ENCODE data around the gene SENP1. TPM values are rescaled to one million over a fixed set of nuclear protein-coding genes. Genes with fewer than 3 reads are reported as not detected.

Gene SENP1
- total and polyA plus RNA-seq, 7 donors: 4.2 to 26.0 (median 16.9) TPM

- Histone ChIP-seq H3K27me3 (no peaks in the 10 kb centered on the region), H3K27ac (no peak overlapping the region), H3K4me3 (no peak overlapping the region), H3K36me3 (peaks cover 5 to 89% (median 27%) of the 10 kb centered on the region in 4 donors), H3K4me1 (no peaks in the 10 kb centered on the region), H3K9me3 (no peaks in the 10 kb centered on the region)
- WGBS, 2 donors: 84 to 93% methylated on average over 12 of the region's 12 CpGs
- intact Hi-C loops (cut with DNase I): loop anchor here (5.0 kb wide), 1 partner anchor 77 kb away; no protein-coding TSS in a partner anchor
- DNase-seq: no peak
- TF ChIP-seq POLR2A (IDR thresholded peaks at IDR 0.05) (no peak), POLR2AphosphoS5 (IDR thresholded peaks at IDR 0.05) (no peak), CTCF (IDR thresholded peaks at IDR 0.05) (no peak), EP300 (IDR thresholded peaks at IDR 0.05) (no peak)
These were observed 20.9 kb downstream of the SENP1 start for GRCh38 chr12:48084841-48085460.

- peaks cover 5 to 92% (median 26%) of the 10 kb centered on the region in 4 donors for H3K36me3 ChIP-seq
- H3K27me3 ChIP-seq: no peaks in the 10 kb centered on the region
- intact Hi-C loops (cut with DNase I): no loop called here
- H3K4me3 ChIP-seq: no peak overlapping the region
- WGBS, 2 donors: 78 to 96% methylated on average over 1 of the region's 1 CpG
- peak in 2 of 4 experiments; percentile 8 to 30 for TF ChIP-seq CTCF (IDR thresholded peaks at IDR 0.05)
- no peak for TF ChIP-seq POLR2AphosphoS5 (IDR thresholded peaks at IDR 0.05)
- no peak for DNase-seq
- H3K4me1 ChIP-seq: no peaks in the 10 kb centered on the region
- H3K27ac ChIP-seq: no peak overlapping the region
- no peaks in the 10 kb centered on the region for H3K9me3 ChIP-seq
These were observed 21.8 kb downstream of the SENP1 start for GRCh38 chr12:48084066-48084465.

- no peak for DNase-seq
- Histone ChIP-seq H3K36me3 (peaks cover 5 to 64% (median 9%) of the 10 kb centered on the region in 4 donors), H3K27me3 (no peaks in the 10 kb centered on the region), H3K27ac (no peak overlapping the region), H3K4me1 (no peaks in the 10 kb centered on the region), H3K9me3 (no peaks in the 10 kb centered on the region), H3K4me3 (no peak overlapping the region)
- no peak for TF ChIP-seq EP300 (IDR thresholded peaks at IDR 0.05)
- no peak for TF ChIP-seq POLR2AphosphoS5 (IDR thresholded peaks at IDR 0.05)
- TF ChIP-seq CTCF (IDR thresholded peaks at IDR 0.05): no peak
- TF ChIP-seq POLR2A (IDR thresholded peaks at IDR 0.05): no peak
- 96 to 98% methylated on average over 3 of the region's 3 CpGs for WGBS, 2 donors
- intact Hi-C loops (cut with DNase I): no loop called here
These were observed 25.1 kb downstream of the SENP1 start for GRCh38 chr12:48080821-48081220.

GRCh38 chr12:48080285-48080684 is 25.6 kb downstream of the SENP1 start:
- intact Hi-C loops (cut with DNase I): no loop called here

More at GRCh38 chr12:48080285-48080684, 25.6 kb downstream of the SENP1 start:
- Histone ChIP-seq H3K36me3 (peaks cover 5 to 58% (median 9%) of the 10 kb centered on the region in 4 donors), H3K27ac (no peak overlapping the region), H3K4me3 (no peak overlapping the region), H3K27me3 (no peaks in the 10 kb centered on the region), H3K9me3 (no peaks in the 10 kb centered on the region), H3K4me1 (no peaks in the 10 kb centered on the region)
- TF ChIP-seq EP300 (IDR thresholded peaks at IDR 0.05) (no peak), POLR2AphosphoS5 (IDR thresholded peaks at IDR 0.05) (no peak), POLR2A (IDR thresholded peaks at IDR 0.05) (no peak), CTCF (IDR thresholded peaks at IDR 0.05) (no peak)
- no peak for DNase-seq
- 94 to 97% methylated on average over 5 of the region's 5 CpGs for whole genome bisulfite sequencing, 2 donors

All from sigmoid colon (tissue), 7 donors.